SK-N-MC (cell line): ENCODE measurements around the gene RHBDF2.

ENCODE experiments used
- EZH2 ChIP-seq: fragments of 200-600 bp; sonication (generic); IDR thresholded peaks from one replicate; pipeline ENCODE4 v1.6.1; 2017; ENCODE audit warnings: antibody characterized with exemption
- FOXP2 ChIP-seq: optimal IDR thresholded peaks from 2 replicates; pipeline ENCODE3; 2011; ENCODE audit warnings: mild to moderate bottlenecking, moderate library complexity; ENCODE audit not compliant: insufficient read depth; ENCODE audit errors: extremely low read length, control extremely low read depth
- POLR2AphosphoS5 ChIP-seq: IDR thresholded peaks from 2 replicates; pipeline ENCODE4 v1.6.1; 2012; ENCODE audit warnings: mild to moderate bottlenecking, low read depth, low read length, borderline replicate concordance

DNA sequence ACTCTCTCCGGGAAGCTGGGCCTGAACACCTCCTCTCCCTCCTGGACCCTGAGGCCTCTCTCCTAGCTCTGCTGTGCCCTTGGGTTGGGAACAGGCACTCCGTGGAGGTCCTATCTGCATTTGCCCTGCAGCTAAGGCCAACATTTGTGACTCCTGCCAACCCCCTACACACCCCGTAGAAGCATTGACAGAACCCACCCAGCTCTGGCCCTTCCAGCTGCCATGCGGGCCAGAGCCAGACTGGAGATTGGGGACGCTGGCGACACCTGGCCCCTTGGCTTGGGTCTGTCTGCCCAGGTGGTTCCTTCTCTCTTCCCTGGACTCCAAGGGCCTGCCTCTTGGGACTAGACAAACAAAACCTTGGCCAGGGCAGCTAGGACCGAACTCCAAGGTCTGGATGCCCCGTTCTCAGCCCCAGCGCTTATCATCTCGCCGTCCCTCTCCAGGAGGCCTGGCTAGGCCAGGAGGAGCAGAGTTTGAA lies 644 bp upstream of the RHBDF2 start:
- TF ChIP-seq EZH2 (no peak), POLR2AphosphoS5 (no peak), FOXP2 (no peak)
